Naive B cell (primary cell): Measurements from ENCODE around the gene HOXA1. TPM values are rescaled to one million over a fixed set of nuclear protein-coding genes. Genes with fewer than 3 reads are reported as not detected.

ENCODE experiments used
- ATAC-seq, 2 donors: fragments of 150-1000 bp; cut with Tn5 transposase; 2 replicates each; pipeline ENCODE4 v1.10.0; 2021; ENCODE audit warnings: low read depth in 2 of 2, mild to moderate bottlenecking in 2 of 2, moderate library complexity in 2 of 2
- DNase-seq: peaks from one replicate; pipeline ENCODE4 v3.0.0; 2022
- H3K27ac Mint-ChIP-seq, 6 donors: one replicate each; pipeline ENCODE4 v1.8.0; 2020 to 2022; ENCODE audit warnings: mild to moderate bottlenecking in 6 of 6, mixed read lengths in 6 of 6, moderate library complexity in 5 of 6, inconsistent platforms in 2 of 6
- H3K27me3 Mint-ChIP-seq, 3 donors: one replicate each; pipeline ENCODE4 v1.8.0; 2021 to 2022; ENCODE audit warnings: mixed read lengths in 3 of 3, mild to moderate bottlenecking in 1 of 3
- H3K36me3 Mint-ChIP-seq, 2 donors: one replicate each; pipeline ENCODE4 v1.8.0; 2020 to 2022; ENCODE audit warnings: mixed read lengths in 2 of 2, inconsistent platforms in 1 of 2, mild to moderate bottlenecking in 1 of 2
- H3K4me1 Mint-ChIP-seq, 3 donors: one replicate each; pipeline ENCODE4 v1.8.0; 2020 to 2022; ENCODE audit warnings: mixed read lengths in 3 of 3, inconsistent platforms in 1 of 3, mild to moderate bottlenecking in 1 of 3, moderate library complexity in 1 of 3
- H3K4me3 Mint-ChIP-seq, 8 donors: one replicate each; pipeline ENCODE4 v1.8.0; 2020 to 2022; ENCODE audit warnings: mild to moderate bottlenecking in 8 of 8, mixed read lengths in 8 of 8, moderate library complexity in 8 of 8, inconsistent platforms in 2 of 8
- H3K9me3 Mint-ChIP-seq, 7 donors: one replicate each; pipeline ENCODE4 v1.8.0; 2020 to 2022; ENCODE audit warnings: mixed read lengths in 7 of 7, mild to moderate bottlenecking in 5 of 7, inconsistent platforms in 2 of 7, moderate library complexity in 1 of 7
- polyA plus RNA-seq, 6 donors: library from polyadenylated mRNA; unstranded; fragments of 300-500 nt; fragmentation: Illumina TruSeq; gene quantifications; one replicate each; pipeline ENCODE4 v1.2.3, GENCODE V29; 2021; ENCODE audit warnings: low read depth in 6 of 6

Gene HOXA1
- polyA plus RNA-seq, 6 donors from 2014 or later, result 0.22 TPM; not detected in 5

DNA sequence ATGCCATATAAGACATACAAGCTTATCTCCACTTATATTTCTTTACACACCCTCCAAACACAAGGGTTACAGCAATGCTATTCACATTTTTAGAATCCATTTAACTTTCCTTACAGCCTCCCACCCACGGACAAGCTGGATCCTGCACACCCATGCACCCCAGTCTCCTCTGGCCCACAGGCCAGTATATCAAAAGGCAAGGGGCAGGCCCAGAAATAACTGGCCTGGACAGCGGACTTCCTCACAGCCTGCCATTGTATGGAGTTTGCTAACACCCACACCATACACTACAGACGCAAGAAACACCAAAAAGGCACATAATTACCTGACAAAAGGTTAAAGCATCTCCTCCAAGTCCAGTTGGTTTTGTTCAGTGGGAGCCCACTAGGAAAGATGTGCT lies 22.8 kb upstream of the HOXA1 start:
- Mint-ChIP-seq H3K4me1 (no peaks in the 10 kb centered on the region), H3K36me3 (no peaks in the 10 kb centered on the region), H3K4me3 (no peak overlapping the region), H3K27me3 (peaks cover 0 to 29% (median 10%) of the 10 kb centered on the region in 3 donors), H3K27ac (no peak overlapping the region), H3K9me3 (no peaks in the 10 kb centered on the region)
- ATAC-seq (no peak), DNase-seq (no peak)

DNA sequence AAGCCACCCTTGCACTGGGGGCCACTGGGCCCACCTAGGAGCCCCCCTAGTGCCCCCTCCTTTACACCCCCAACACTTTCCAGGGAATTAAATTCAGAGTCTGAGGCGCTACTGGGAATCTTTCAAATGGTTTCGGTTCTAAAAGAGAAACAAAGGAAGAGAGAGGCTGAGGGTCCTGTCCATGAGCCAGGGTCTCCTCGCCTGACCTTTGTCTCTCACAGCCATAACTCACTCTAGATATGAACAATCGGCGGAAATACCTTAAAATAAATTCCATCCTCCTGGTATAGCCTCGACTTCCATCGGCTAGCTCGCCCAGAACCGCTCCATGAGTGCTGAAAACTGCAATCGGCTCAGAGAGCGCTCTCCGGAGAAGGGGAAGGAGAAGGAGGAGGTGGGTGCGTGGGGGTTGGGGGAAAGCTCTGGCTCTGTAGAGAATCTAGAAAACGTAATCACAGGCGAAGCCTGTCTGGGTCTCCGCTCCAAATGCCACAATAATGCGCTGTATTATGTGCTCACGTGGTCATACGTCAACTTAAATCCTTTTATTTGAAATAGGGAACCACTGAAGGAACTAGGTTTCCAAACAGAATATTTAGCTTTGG lies 22.2 kb upstream of the HOXA1 start:
- Mint-ChIP-seq H3K9me3 (no peaks in the 10 kb centered on the region), H3K27ac (no peak overlapping the region), H3K36me3 (no peaks in the 10 kb centered on the region), H3K4me1 (no peaks in the 10 kb centered on the region), H3K27me3 (peaks cover 0 to 25% (median 7%) of the 10 kb centered on the region in 3 donors), H3K4me3 (no peak overlapping the region)
- no peak for ATAC-seq
- DNase-seq, result no peak

DNA sequence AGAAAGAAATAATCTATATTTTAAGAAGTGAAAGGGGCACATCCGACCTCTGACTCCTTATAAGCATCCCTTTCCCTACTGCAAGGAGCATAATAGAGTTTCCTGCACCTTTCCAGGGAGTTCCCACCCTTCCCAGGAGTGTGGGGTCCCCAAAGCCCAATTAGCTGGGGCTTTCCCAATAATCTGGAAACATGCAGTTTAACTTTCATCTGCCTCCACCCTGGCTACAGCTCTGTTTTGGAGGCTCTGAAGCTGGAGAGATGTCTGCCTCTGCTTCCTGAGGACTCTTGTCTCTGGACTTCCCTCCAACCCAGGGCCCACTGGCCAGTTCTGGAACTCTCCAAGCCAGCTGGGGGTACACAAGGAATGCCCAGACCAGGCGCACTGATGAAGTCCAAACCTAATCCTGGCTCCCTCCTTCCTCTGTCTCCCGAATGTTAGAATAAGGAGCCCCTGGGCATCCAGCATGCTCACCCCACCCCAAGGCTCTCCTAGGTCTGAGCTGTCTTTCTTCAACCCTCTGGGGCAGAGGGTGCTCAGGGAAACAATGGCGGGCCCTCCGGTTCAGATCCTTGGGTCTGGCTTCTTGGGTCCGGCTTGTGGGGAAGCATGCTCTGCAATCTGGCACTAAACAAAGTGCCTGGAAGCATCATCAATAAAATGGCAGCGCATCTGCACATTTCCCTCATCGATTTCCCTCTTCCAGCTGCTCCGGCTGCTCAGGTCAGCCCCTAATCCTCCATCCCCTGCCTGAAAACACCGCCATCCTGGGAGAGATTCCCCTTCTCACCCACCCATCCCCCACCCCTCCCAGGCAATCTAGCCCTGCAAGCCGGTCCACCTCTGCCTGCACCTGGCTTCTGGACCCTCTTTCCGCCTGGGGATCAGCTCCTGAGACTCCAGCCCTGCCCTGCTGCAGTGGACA lies 21.4 kb upstream of the HOXA1 start:
- Mint-ChIP-seq H3K27ac (no peak overlapping the region), H3K27me3 (peaks cover 0 to 27% (median 7%) of the 10 kb centered on the region in 3 donors), H3K9me3 (no peaks in the 10 kb centered on the region), H3K4me1 (no peaks in the 10 kb centered on the region), H3K4me3 (no peak overlapping the region), H3K36me3 (no peaks in the 10 kb centered on the region)
- ATAC-seq (no peak), DNase-seq (no peak)

DNA sequence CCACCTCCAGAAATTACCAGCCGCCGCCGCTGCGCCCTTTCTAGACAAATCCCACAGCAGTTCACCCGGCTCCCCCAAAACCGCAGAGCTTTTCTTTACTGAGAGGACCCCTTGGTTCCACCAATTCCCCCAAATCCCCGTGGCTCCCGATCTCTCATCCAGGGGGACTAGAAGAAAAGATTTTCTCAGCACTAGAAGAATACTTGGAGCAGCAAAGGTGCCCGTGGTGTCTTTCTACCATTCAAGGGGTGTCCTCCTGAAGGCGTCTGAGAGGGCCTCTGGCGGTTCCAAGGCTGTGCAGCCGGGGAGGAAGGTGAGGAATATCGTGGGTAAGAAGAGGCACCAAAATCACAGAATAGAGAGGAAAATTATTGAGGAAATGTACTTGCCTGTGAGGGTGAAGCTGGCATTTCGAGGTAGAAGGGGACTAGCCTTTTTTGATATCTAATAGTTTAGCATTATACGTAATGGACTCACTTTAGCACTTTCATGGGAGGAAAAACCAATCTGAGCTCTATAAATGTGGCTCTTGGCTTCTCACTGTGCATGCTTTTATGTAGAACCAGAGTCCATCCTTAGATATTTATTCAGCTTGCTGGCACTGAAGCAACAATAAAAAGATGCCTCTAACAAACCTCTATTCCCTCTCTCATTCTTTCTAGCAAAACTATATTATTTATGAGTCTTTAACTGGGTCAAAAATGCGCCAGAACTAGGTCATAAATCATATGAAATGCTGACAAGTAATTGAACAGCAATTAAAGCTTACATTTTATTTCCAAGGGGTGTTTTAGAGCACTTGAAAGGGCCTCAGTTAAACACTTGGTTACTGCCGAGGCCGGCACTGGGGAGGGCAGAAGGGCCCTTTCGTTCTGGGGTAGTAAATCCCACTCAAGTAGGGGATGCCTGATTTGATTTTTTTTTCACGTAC lies 20.5 kb upstream of the HOXA1 start:
- Mint-ChIP-seq H3K36me3 (no peaks in the 10 kb centered on the region), H3K9me3 (no peaks in the 10 kb centered on the region), H3K4me3 (no peak overlapping the region), H3K27ac (no peak overlapping the region), H3K4me1 (no peaks in the 10 kb centered on the region), H3K27me3 (peaks cover 0 to 35% (median 7%) of the 10 kb centered on the region in 3 donors)
- ATAC-seq (no peak), DNase-seq (no peak)

- ATAC-seq (no peak), DNase-seq (no peak)
- Mint-ChIP-seq H3K27me3 (peaks cover 0 to 41% (median 7%) of the 10 kb centered on the region in 3 donors), H3K4me1 (no peaks in the 10 kb centered on the region), H3K9me3 (no peaks in the 10 kb centered on the region), H3K27ac (peak overlapping the region in 1 of 6 donors; percentile 63), H3K4me3 (no peak overlapping the region), H3K36me3 (no peaks in the 10 kb centered on the region)
These were observed 19.6 kb upstream of the HOXA1 start for GRCh38 chr7:27115221-27116026.

DNA sequence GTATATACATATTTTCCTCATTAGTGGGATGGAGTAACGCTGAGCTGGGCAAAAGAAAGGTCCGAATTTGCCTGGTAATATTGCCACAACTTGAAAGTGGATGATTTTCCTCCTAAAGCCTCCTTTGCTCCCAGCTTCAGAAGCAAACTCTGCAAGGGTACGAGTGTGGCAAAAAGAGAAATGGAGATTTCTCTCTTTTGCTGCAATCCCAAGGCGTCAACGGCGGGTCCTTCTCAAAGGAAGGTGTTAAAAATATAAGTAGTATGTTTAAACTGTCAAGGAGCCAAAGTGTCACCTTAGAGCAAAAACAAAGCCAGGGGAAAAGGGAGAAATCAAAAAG lies 19.1 kb upstream of the HOXA1 start:
- ATAC-seq, result no peak
- Mint-ChIP-seq H3K27ac (no peak overlapping the region), H3K9me3 (no peaks in the 10 kb centered on the region)

DNA sequence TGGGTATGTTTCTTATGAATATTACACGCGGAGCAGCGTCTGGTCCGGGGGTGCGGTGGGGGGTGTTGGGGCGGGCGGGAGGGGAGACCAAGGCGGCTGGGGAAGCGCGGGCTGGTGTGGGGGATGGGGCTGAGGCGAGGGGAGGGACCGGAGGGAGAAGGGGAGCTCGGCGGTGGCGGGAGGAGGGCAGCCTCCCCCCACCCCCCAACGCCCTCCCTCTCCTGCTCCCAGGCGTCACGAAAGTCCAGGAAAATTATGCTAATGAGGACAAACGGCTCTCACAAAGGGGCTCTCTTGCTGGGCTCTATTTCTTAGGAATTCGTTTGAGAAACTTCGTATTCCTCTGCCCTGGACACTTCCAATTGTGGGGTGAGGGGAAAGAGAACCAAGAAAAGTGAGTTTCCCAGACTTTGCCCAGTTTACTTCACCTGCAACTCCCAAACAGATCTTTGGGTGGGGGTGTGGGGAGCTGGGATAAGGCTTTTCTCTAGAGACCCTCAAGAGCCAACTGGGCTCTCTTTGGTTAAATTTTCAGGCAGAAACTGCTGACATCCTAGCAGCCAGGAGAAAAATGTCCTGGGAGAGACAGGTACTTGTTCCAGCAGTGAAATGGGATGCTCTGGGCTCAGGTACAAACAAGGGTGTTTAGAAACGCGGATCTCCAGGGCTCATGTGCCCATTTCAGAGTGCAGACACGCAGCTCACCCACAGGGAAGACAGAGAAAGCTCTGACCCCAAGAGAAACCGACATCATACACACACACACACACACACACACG lies 18.4 kb upstream of the HOXA1 start:
- H3K27ac Mint-ChIP-seq, result no peak overlapping the region
- no peaks in the 10 kb centered on the region for H3K36me3 Mint-ChIP-seq
- ATAC-seq, result no peak
- DNase-seq, result no peak
- no peak overlapping the region for H3K4me3 Mint-ChIP-seq
- peaks cover 0 to 44% (median 7%) of the 10 kb centered on the region in 3 donors for H3K27me3 Mint-ChIP-seq
- no peaks in the 10 kb centered on the region for H3K4me1 Mint-ChIP-seq
- no peaks in the 10 kb centered on the region for H3K9me3 Mint-ChIP-seq

More for the DNA sequence above, 19.1 kb upstream of the HOXA1 start:
- no peak for DNase-seq
- H3K4me1 Mint-ChIP-seq, result no peaks in the 10 kb centered on the region
- H3K36me3 Mint-ChIP-seq, result no peaks in the 10 kb centered on the region
- H3K4me3 Mint-ChIP-seq, result no peak overlapping the region
- peaks cover 0 to 44% (median 7%) of the 10 kb centered on the region in 3 donors for H3K27me3 Mint-ChIP-seq

- no peak overlapping the region for H3K4me3 Mint-ChIP-seq
- H3K27ac Mint-ChIP-seq, result no peak overlapping the region
- H3K4me1 Mint-ChIP-seq, result no peaks in the 10 kb centered on the region
These were observed 17.5 kb upstream of the HOXA1 start for GRCh38 chr7:27112955-27113949.

GRCh38 chr7:27112361-27112760 lies 16.6 kb upstream of the HOXA1 start:
- H3K27me3 Mint-ChIP-seq, result peaks cover 0 to 33% (median 0%) of the 10 kb centered on the region in 3 donors

More at GRCh38 chr7:27112955-27113949, 17.5 kb upstream of the HOXA1 start:
- Mint-ChIP-seq H3K27me3 (peaks cover 0 to 41% (median 7%) of the 10 kb centered on the region in 3 donors), H3K36me3 (no peaks in the 10 kb centered on the region), H3K9me3 (no peaks in the 10 kb centered on the region)
- ATAC-seq, result no peak
- DNase-seq, result no peak

DNA sequence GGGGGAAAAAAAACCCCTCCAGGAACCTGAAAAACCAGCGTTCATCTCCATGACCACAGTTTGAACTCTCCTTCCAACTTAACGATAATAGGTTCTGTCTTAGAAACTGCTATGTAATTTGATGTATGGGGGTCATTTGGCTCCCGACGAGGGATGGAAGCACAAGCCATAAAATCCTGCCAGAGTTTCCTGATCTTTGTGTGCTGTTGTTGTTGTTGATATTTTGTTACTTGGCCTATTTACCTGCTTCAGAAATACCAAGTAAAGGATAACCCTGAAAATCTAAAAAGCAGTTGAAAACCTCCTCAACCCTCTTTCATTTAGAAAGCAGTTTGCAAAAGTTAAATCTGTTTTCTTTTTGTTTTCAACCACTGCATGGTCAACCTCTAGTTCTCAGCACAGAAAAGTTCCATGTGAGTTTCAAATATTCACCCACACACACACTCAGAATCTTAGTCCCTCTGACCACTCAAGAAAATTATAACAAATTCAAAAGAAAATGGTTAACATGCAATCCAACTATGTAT lies 16.0 kb upstream of the HOXA1 start:
- peaks cover 0 to 8% of the 10 kb centered on the region in 2 donors for H3K36me3 Mint-ChIP-seq
- no peak for ATAC-seq
- peaks cover 0 to 29% (median 0%) of the 10 kb centered on the region in 3 donors for H3K27me3 Mint-ChIP-seq
- no peak overlapping the region for H3K4me3 Mint-ChIP-seq
- no peaks in the 10 kb centered on the region for H3K4me1 Mint-ChIP-seq
- DNase-seq, result no peak
- peaks cover 0 to 4% (median 0%) of the 10 kb centered on the region in 7 donors for H3K9me3 Mint-ChIP-seq
- no peak overlapping the region for H3K27ac Mint-ChIP-seq

More at GRCh38 chr7:27112361-27112760, 16.6 kb upstream of the HOXA1 start:
- Mint-ChIP-seq H3K4me1 (no peaks in the 10 kb centered on the region), H3K4me3 (no peak overlapping the region), H3K36me3 (peaks cover 0 to 6% of the 10 kb centered on the region in 2 donors), H3K9me3 (peaks cover 0 to 4% (median 0%) of the 10 kb centered on the region in 7 donors), H3K27ac (no peak overlapping the region)
- ATAC-seq, result no peak
- no peak for DNase-seq
